Rectal smooth muscle tissue (tissue), 1 donor: ENCODE results near the gene GALNT3.

Experiments used
- H3K27ac ChIP-seq: one replicate; pipeline ENCODE4 v1.7.0; 2013; ENCODE audit warnings: low read depth, low read length, inconsistent platforms
- H3K27me3 ChIP-seq: one replicate; pipeline ENCODE4 v1.7.0; 2013; ENCODE audit warnings: low read length; ENCODE audit not compliant: control insufficient read depth, insufficient read depth
- H3K36me3 ChIP-seq: one replicate; pipeline ENCODE4 v1.7.0; 2013; ENCODE audit warnings: low read length; ENCODE audit not compliant: control insufficient read depth, insufficient read depth
- H3K4me1 ChIP-seq: one replicate; pipeline ENCODE4 v1.7.0; 2013; ENCODE audit warnings: low read length; ENCODE audit not compliant: control insufficient read depth, insufficient read depth
- H3K4me3 ChIP-seq: one replicate; pipeline ENCODE4 v1.7.0; 2013; ENCODE audit warnings: low read length
- H3K9ac ChIP-seq: one replicate; pipeline ENCODE4 v1.7.0; 2013; ENCODE audit warnings: low read length

GALNT3 gene

DNA sequence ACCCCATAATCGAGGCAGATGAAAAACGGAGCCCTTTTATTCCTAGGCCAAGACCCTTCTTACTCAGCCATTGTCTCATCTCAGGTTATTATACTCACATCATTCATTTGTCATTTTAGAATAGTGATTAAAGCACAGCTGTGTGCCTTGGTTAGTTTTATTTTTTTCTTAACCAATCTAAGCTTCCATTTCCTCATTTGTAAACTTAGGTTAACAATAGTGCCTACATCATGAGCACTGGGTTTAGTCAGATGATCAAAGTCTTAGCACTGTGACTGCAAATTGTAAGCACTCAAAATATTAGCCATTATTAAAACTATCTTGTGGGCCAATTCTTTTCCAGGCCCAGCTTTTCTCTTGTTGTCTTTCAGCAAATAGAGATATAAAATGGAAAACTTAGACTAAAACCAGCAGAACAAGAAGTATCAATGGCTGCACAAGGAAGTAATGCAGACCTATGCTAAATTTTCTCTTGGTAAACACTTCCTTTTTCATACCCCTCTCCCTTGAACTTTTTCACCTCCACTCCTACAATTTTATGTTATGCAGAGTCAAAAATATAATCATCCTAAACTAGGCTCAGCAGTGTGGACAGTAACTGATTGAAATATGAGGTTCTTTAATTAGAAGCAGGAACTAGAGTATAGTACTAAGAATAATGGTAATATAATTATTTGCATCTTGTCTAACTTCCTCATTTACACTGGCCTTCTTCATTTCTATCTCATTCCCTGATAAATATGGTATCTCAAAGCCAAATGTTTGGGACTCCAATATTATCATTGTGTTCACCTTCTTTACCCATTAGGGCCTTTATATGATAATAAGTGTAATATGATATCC, 21.5 kb upstream of the GALNT3 start:
- no peaks in the 10 kb centered on the region for H3K4me1 ChIP-seq
- no peaks in the 10 kb centered on the region for H3K27me3 ChIP-seq
- H3K4me3 ChIP-seq, result no peak overlapping the region
- H3K36me3 ChIP-seq, result no peaks in the 10 kb centered on the region
- no peak overlapping the region for H3K27ac ChIP-seq
- H3K9ac ChIP-seq, result no peak overlapping the region

DNA sequence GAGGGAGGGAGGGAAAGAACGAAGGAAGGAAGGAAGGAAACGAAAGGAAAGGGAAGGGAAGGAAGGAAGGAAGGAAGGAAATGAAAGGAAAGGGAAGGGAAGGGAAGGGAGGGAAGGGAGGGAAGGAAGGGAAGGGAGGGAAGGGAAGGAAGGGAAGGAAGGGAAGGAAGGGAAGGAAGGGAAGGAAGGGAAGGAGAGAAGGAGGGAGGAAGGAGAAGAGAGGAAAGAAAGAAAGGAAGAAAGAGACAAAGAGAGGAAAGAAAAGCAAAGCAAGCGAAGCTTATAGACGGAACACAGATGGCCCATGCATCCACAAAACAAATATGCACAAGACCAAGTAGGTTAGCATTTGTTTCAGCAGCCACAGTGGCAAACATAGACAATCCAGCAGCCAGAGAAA, 20.4 kb upstream of the GALNT3 start:
- Histone ChIP-seq H3K4me3 (no peak overlapping the region), H3K27ac (no peak overlapping the region), H3K9ac (no peak overlapping the region), H3K27me3 (no peaks in the 10 kb centered on the region), H3K36me3 (no peaks in the 10 kb centered on the region), H3K4me1 (no peaks in the 10 kb centered on the region)

DNA sequence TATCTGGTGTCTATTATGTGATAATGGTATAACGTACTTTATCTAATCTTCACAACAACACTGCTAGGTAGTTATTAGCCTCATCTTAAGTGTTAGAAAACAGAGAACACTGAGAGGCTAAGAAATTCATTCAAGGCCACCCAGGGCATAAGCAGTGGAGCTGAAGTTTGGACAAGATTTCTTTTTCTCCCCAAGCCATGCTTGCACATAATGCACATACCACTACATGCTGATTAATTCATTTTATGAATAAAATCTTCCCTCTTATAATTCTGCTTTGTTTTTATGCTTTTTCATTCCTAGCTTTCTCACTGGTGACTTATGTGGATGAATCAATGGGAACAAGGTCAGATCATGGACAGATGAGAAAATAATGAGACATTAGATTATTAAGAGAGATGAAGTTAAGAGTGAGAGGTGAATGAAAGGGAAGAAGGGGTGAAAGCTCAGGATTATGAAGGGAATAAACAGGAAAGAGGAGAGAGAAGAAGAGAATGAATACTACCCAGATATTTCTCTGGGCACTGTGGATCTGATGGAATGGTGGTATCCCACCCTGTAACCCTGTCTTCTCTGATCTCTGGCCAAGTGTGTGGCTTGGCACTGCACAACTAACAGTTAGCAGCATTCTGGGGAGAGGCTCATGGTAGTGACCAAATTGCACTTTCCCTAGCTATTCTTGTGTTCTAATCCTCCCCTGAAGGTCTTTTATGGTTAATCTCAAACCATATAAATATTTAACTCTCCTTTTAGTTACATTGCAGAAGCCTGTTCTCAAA, 17.7 kb upstream of the GALNT3 start:
- H3K4me3 ChIP-seq, result no peak overlapping the region
- H3K4me1 ChIP-seq, result no peaks in the 10 kb centered on the region
- no peaks in the 10 kb centered on the region for H3K36me3 ChIP-seq
- H3K9ac ChIP-seq, result no peak overlapping the region
- H3K27me3 ChIP-seq, result no peaks in the 10 kb centered on the region
- no peak overlapping the region for H3K27ac ChIP-seq

DNA sequence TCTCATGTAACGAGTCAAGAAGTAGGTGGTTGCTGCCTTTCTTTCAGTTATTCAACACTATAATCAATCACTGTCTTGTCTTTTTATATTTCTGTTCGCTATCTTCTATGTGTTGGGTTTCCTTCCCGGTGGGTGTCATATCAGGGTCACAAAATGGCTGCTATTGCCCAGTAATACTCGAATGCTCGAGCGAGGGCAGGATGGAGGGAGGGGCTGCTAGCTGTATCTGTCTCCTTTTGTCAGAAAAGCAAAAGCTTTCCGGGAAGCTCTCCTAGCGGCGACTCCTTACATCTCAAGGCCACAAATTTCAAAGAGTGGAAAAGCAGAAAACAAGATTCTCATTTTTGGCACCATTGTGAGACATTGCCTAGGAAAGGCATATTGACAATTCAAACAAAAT, 16.4 kb upstream of the GALNT3 start:
- Histone ChIP-seq H3K27ac (no peak overlapping the region), H3K4me1 (no peaks in the 10 kb centered on the region), H3K27me3 (no peaks in the 10 kb centered on the region), H3K9ac (no peak overlapping the region), H3K36me3 (no peaks in the 10 kb centered on the region), H3K4me3 (no peak overlapping the region)

DNA sequence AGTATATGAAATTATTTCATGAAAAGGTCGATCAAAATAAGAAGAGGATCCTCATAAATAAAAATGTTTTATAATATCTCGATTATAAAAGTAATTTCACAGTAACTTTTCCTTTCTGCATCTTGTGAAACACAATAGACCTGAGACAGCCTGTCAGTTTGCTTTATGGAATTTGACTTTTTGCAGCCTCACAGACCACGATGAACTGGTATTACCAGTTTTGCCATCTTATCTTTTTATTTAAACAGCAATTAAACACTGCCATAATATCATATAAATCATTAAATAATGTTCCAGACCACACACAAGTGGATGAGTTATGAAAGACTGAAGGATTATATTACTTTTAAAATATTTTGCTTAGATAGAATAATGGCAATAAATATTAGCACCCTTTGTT, 10.7 kb upstream of the GALNT3 start:
- Histone ChIP-seq H3K27me3 (no peaks in the 10 kb centered on the region), H3K9ac (no peak overlapping the region), H3K27ac (no peak overlapping the region), H3K36me3 (no peaks in the 10 kb centered on the region), H3K4me1 (no peaks in the 10 kb centered on the region), H3K4me3 (no peak overlapping the region)

DNA sequence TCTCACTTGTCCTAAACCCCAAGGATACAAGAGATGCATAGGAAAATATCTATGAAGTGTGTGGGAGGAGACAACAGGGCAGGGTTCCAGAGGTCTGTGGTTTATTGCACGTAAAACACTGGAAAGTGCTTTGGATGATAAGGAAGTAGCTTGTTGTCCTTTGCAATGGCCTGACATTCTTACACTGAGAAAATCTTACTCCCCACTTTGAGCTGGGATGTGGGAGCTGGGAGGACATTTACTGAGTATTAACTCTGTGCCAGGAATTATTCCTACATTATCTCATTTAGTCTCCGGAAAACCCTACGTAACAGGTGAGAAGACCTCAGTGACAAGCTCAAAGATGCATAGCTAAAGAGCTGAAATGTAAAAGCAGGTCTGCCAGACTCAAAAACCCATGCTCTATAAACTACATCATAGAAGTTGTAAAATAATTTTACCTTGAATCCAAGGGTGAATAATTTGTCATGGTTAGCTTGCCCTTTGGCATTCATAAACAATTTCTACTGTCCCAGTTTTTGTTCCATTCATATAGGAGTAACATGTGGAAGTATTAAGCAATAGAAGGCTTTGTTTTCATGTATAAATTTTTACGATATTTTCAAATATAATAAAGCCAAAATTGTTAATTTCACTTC, 9.2 kb upstream of the GALNT3 start:
- Histone ChIP-seq H3K36me3 (no peaks in the 10 kb centered on the region), H3K27me3 (no peaks in the 10 kb centered on the region), H3K4me1 (no peaks in the 10 kb centered on the region), H3K9ac (no peak overlapping the region), H3K27ac (no peak overlapping the region), H3K4me3 (no peak overlapping the region)

DNA sequence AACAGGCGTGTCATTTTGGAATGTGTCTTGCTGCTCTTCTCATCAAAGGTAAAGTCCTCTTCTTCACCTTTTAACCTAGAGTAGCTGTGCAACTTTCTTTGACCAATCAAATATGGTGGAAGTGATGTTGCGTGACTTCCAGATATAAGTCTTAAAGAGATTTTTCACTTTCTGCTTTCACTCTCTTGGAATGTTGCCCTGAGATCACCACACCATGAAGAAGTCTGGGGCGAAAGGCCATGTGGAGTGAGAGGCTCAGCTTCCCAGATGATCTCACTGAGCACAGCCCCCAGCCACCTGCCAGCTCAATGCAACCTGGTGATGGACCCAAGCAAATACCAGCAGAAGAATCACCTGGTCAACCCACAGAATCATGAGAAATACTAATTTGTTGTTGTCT, 7.1 kb upstream of the GALNT3 start:
- H3K9ac ChIP-seq, result no peak overlapping the region
- no peak overlapping the region for H3K4me3 ChIP-seq
- no peaks in the 10 kb centered on the region for H3K4me1 ChIP-seq
- no peaks in the 10 kb centered on the region for H3K36me3 ChIP-seq
- H3K27ac ChIP-seq, result no peak overlapping the region
- no peaks in the 10 kb centered on the region for H3K27me3 ChIP-seq

DNA sequence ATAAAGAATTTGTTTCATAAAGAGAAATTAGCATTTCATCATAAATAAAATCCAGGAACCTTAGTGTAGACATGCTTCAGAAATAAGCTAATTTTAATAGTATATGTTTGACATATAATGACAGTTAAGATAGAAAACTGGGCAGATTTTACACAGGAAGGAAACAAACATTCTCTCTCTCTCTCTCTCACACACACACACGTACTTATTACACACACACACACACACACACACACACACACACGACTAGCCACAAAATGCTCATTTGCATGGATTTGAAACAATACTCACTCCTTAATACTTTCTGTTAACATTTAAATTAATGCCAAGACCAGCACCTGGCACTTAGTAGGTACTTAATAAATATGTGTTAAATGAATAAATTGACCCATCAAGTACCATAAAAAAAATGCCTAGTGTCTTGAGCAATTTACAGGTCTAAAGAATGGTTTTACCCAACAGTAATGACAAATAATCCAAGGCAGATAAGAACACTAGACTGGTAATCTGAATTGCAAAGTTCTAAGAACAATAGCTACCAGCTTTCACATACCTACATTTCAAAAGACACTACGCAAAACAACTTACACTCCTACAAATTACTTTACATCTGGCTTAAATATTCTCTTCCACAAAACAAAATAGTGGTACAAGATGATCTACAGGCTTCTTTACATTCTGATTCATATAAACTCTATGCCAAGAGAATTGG, 2.9 kb upstream of the GALNT3 start:
- H3K27me3 ChIP-seq, result no peaks in the 10 kb centered on the region
- H3K27ac ChIP-seq, result no peak overlapping the region
- no peaks in the 10 kb centered on the region for H3K36me3 ChIP-seq
- no peak overlapping the region for H3K4me3 ChIP-seq
- no peak overlapping the region for H3K9ac ChIP-seq
- H3K4me1 ChIP-seq, result no peaks in the 10 kb centered on the region

DNA sequence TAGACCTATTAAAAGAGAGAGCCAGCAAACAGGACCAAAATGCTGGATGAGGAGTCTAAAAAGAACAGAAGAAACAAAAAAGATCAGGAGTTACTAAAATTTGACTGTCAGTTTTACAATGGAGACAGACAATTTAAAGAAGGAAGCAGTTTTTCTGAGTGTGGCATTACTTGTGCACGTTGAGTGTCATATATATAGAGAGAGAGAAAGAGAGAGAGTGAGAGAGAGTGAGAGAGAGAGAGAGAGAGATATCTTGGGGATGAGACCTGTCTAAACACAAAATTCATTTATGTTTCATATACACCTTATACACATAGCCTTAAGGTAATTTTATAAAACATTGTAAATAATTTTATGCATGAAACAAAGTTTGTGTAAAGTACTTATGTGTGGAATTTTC, 2.1 kb upstream of the GALNT3 start:
- H3K27me3 ChIP-seq, result no peaks in the 10 kb centered on the region
- H3K4me3 ChIP-seq, result no peak overlapping the region
- no peaks in the 10 kb centered on the region for H3K4me1 ChIP-seq
- no peak overlapping the region for H3K9ac ChIP-seq
- H3K27ac ChIP-seq, result no peak overlapping the region
- H3K36me3 ChIP-seq, result no peaks in the 10 kb centered on the region

DNA sequence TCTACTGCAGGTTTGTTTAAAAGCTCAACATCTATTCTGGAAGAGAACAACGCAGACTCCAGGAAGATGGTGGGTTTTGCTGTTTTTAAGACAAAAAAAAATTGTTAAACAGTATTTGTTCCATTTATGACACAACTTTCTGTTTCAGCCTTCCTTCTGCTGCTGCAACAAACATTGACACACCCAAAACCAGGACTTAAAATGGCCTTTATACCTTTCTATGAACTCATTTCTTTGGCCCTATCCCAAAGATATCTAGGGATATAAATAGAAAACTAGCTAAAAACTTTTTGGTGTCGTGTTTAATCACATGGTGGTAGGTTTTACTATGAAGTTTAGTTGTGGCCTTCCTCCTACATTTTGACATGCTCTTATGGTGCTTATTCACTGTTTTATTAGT, 964 bp upstream of the GALNT3 start:
- Histone ChIP-seq H3K36me3 (no peaks in the 10 kb centered on the region), H3K4me1 (no peaks in the 10 kb centered on the region), H3K4me3 (peak overlapping the region; percentile 82), H3K27ac (no peak overlapping the region), H3K27me3 (no peaks in the 10 kb centered on the region), H3K9ac (no peak overlapping the region)

DNA sequence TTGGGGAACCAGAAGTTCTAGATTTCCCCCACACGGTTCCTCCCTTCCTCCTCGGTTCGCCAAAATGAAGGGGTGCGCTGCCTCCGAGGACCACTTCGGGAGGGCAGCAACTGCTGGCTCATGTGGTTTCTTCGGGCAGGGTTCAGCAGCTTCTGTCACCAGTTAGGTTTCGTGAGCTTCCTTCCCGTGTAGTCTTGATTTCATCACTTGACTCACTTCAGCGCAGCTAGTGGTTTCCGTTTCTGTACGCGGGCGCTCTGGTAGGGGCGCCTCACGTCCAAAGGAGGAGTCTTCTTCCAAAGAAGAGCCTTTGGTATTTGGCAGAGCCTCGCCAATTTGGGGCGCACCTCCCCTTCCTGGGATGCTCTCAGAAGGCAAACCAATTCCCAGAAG, 485 bp upstream of the GALNT3 start:
- Histone ChIP-seq H3K9ac (peak overlapping the region; percentile 57), H3K4me3 (peak overlapping the region; percentile 82), H3K4me1 (no peaks in the 10 kb centered on the region), H3K27ac (no peak overlapping the region), H3K27me3 (no peaks in the 10 kb centered on the region), H3K36me3 (no peaks in the 10 kb centered on the region)

DNA sequence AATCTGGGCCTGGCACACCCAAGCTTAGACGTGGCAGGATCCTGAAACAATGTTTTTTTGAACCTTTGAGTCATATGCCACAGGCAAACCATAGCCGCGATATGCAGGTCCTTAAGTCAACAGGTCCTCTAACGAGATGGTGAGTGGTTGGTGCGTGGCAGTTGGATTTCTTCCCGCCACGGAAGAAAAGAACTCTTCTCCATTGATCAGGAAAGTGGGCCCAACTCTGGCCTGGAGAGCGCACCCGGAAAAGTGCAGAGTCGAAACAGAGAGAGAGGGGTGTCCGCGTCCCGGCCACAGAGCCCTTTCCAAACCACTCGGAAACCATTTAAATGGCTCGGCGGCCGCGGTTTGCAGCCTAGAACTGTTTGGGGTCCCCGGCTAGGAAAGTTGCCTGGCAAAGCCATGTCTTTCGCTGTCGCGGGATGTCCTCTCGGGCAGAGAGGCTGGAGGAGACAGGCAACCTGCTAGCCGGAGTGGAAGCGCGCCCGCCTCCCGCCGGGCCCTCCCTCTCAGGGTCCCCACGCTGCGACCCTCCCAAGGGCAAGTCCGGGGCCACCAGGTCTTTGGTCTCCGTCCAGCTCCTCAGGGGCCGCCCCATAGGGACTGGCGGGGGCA, 777 bp downstream of the GALNT3 start:
- no peaks in the 10 kb centered on the region for H3K4me1 ChIP-seq
- H3K27ac ChIP-seq, result no peak overlapping the region
- H3K27me3 ChIP-seq, result no peaks in the 10 kb centered on the region
- H3K36me3 ChIP-seq, result no peaks in the 10 kb centered on the region
- H3K9ac ChIP-seq, result peak overlapping the region; percentile 40
- peak overlapping the region; percentile 82 for H3K4me3 ChIP-seq
